Central memory CD4-positive, alpha-beta T cell (primary cell): Measurements from ENCODE around the gene CDKN1B.

ENCODE experiments used
- DNase-seq: peaks from one replicate; pipeline ENCODE4 v3.0.0; 2022
- total RNA-seq, 3 experiments: gene quantifications; one replicate each; lab custom pipeline; 2026; lab: John Stamatoyannopoulos, UW

Gene CDKN1B
- 64.2 to 683 (median 405) reads per million in 3 experiments for total RNA-seq

GRCh38 chr12:12716793-12717585, at the start of gene CDKN1B:
CDKN1B (plus strand) TSS chr12:12717368; CDS start chr12:12717840, 472 bp downstream.
- peak; percentile 86 for DNase-seq

- DNase-seq: no peak
These were observed 49.2 kb upstream of the CDKN1B start for GRCh38 chr12:12668005-12668404.

GRCh38 chr12:12669020-12669419, 48.1 kb upstream of the CDKN1B start:
- no peak for DNase-seq

- DNase-seq: no peak
These were observed 45.1 kb upstream of the CDKN1B start for GRCh38 chr12:12671850-12672660.

- DNase-seq: no peak
These were observed 43.9 kb upstream of the CDKN1B start for GRCh38 chr12:12673296-12673695.

GRCh38 chr12:12676605-12677004, 40.6 kb upstream of the CDKN1B start:
- no peak for DNase-seq

GRCh38 chr12:12681061-12681765, 36.0 kb upstream of the CDKN1B start:
- DNase-seq: no peak

GRCh38 chr12:12682284-12682683, 34.9 kb upstream of the CDKN1B start:
- DNase-seq: no peak

- DNase-seq: no peak
These were observed 34.0 kb upstream of the CDKN1B start for GRCh38 chr12:12683136-12683697.

- DNase-seq: no peak
These were observed 33.4 kb upstream of the CDKN1B start for GRCh38 chr12:12683725-12684124.

- no peak for DNase-seq
These were observed 32.6 kb upstream of the CDKN1B start for GRCh38 chr12:12684375-12685106.

- DNase-seq: no peak
These were observed 31.9 kb upstream of the CDKN1B start for GRCh38 chr12:12685305-12685704.

- DNase-seq: no peak
These were observed 30.7 kb upstream of the CDKN1B start for GRCh38 chr12:12686472-12686871.

- no peak for DNase-seq
These were observed 30.2 kb upstream of the CDKN1B start for GRCh38 chr12:12686925-12687324.

GRCh38 chr12:12689647-12690300, 27.4 kb upstream of the CDKN1B start:
- no peak for DNase-seq

- DNase-seq: no peak
These were observed 25.6 kb upstream of the CDKN1B start for GRCh38 chr12:12691549-12691948.

GRCh38 chr12:12693111-12693671, 24.0 kb upstream of the CDKN1B start:
- DNase-seq: no peak

- peak; percentile 94 for DNase-seq
These were observed 20.4 kb upstream of the CDKN1B start for GRCh38 chr12:12696562-12697383.

GRCh38 chr12:12699345-12699744, 17.8 kb upstream of the CDKN1B start:
- no peak for DNase-seq

GRCh38 chr12:12700254-12700653, 16.9 kb upstream of the CDKN1B start:
- no peak for DNase-seq
